HepG2 (cell line): Measurements from ENCODE around the gene EBP. TPM values are rescaled to one million over a fixed set of nuclear protein-coding genes. Genes with fewer than 3 reads are reported as not detected.

Source experiments
- ARNT2 ChIP-seq: sonication (generic); formaldehyde crosslinking; IDR thresholded peaks from 2 replicates; pipeline ENCODE4 v1.8.0; 2022; ENCODE audit warnings: mild to moderate bottlenecking, low read depth, missing genetic modification reagents, moderate library complexity
- FOXK2 ChIP-seq: fragments of 450-650 bp; IDR thresholded peaks from 2 replicates; pipeline ENCODE4 v1.6.1; 2016
- HCFC1 ChIP-seq: fragments of 150-350 bp; IDR thresholded peaks from 2 replicates; pipeline ENCODE4 v1.6.1; 2014; ENCODE audit warnings: low read depth, low read length
- IKZF4 ChIP-seq: sonication (generic); formaldehyde crosslinking; IDR thresholded peaks from 2 replicates; pipeline ENCODE4 v1.5.1; 2020; ENCODE audit warnings: borderline replicate concordance, mild to moderate bottlenecking, low read depth, missing genetic modification reagents; ENCODE audit errors: not compliant biosample characterization
- KDM5B ChIP-seq: sonication (generic); formaldehyde crosslinking; IDR thresholded peaks from 2 replicates; pipeline ENCODE4 v1.4.0; 2020; ENCODE audit warnings: missing genetic modification reagents, mild to moderate bottlenecking, borderline replicate concordance
- MED8 ChIP-seq: sonication (generic); formaldehyde crosslinking; IDR thresholded peaks from 2 replicates; pipeline ENCODE4 v1.8.1; 2023; ENCODE audit warnings: mild to moderate bottlenecking, missing genetic modification reagents; ENCODE audit not compliant: insufficient replicate concordance
- RXRB ChIP-seq: IDR thresholded peaks from 2 replicates; pipeline ENCODE4 v1.6.1; 2016; ENCODE audit warnings: borderline replicate concordance, missing genetic modification reagents, missing compliant biosample characterization
- SMAD1 ChIP-seq: sonication (generic); formaldehyde crosslinking; IDR thresholded peaks from 2 replicates; pipeline ENCODE4 v1.4.0; 2020; ENCODE audit warnings: missing genetic modification reagents, low read depth, mild to moderate bottlenecking, borderline replicate concordance
- SP1 ChIP-seq, 2 experiments: fragments of 450-650 bp in 1 of 2; sonication (generic) in 1 of 2; formaldehyde crosslinking in 1 of 2; IDR thresholded peaks; 2 replicates each; pipeline versions ENCODE4 v1.4.0 to v1.6.1; 2016 to 2020; ENCODE audit warnings: missing genetic modification reagents in 1 of 2
- ZHX2 ChIP-seq, 2 experiments: sonication (generic) in 1 of 2; formaldehyde crosslinking in 1 of 2; IDR thresholded peaks; 2 replicates each; pipeline versions ENCODE4 v1.6.1 to v1.9.0; 2014 to 2022; ENCODE audit warnings: antibody characterized with exemption in 1 of 2, borderline replicate concordance in 1 of 2, inconsistent platforms in 1 of 2, low read depth in 1 of 2, missing genetic modification reagents in 1 of 2
- ZNF556 ChIP-seq: sonication (generic); formaldehyde crosslinking; IDR thresholded peaks from 2 replicates; pipeline ENCODE4 v1.4.0; 2020; ENCODE audit warnings: mild to moderate bottlenecking, missing genetic modification reagents, borderline replicate concordance
- ZNF572 ChIP-seq: sonication (generic); formaldehyde crosslinking; IDR thresholded peaks from 2 replicates; pipeline ENCODE4 v1.5.1; 2020; ENCODE audit warnings: mild to moderate bottlenecking, missing genetic modification reagents
- ZNF605 ChIP-seq: sonication (generic); formaldehyde crosslinking; IDR thresholded peaks from 2 replicates; pipeline ENCODE4 v1.8.0; 2022; ENCODE audit warnings: mild to moderate bottlenecking, missing genetic modification reagents
- ZNF781 ChIP-seq: sonication (generic); formaldehyde crosslinking; IDR thresholded peaks from 2 replicates; pipeline ENCODE4 v1.5.1; 2020; ENCODE audit warnings: borderline replicate concordance, mild to moderate bottlenecking, missing genetic modification reagents; ENCODE audit errors: not compliant biosample characterization
- polyA plus RNA-seq, 8 experiments: library from polyadenylated mRNA; depleted of rRNA in 3 of 8; stranded (reverse) in 7 of 8; unstranded in 1 of 8; fragments of >200 nt; fragmentation: Illumina TruSeq in 4 of 8; extraction: Trizol in 4 of 8; gene quantifications; 2 replicates each; pipeline versions ENCODE4 v1.2.1 to v1.2.3, GENCODE V29; 2011 to 2016; ENCODE audit warnings: low read depth in 4 of 8, missing spikeins in 1 of 8, mixed read lengths in 1 of 8; ENCODE audit not compliant: insufficient read depth in 1 of 8
- total RNA-seq, 5 experiments: library from RNA; depleted of rRNA; stranded (reverse); fragments of >200 nt; fragmentation: Illumina TruSeq; extraction: Trizol; gene quantifications; 2 replicates each; pipeline ENCODE4 v1.2.3, GENCODE V29; 2016; ENCODE audit warnings: low read depth in 1 of 5
- TF ChIP-seq, protein P1 (sequence below): sonication (generic); formaldehyde crosslinking; IDR thresholded peaks from 2 replicates; pipeline ENCODE4 v1.8.1; 2023; ENCODE audit warnings: mild to moderate bottlenecking, missing genetic modification reagents
- TF ChIP-seq, protein P2 (sequence below): IDR thresholded peaks from 2 replicates; pipeline ENCODE4 v1.6.1; 2012; ENCODE audit warnings: inconsistent platforms

Gene EBP
- total and polyA plus RNA-seq, 2 of the 13 experiments (the other 11 are each of a cell fraction or from before 2014, with no cell fraction given) = 106 to 260 TPM

DNA sequence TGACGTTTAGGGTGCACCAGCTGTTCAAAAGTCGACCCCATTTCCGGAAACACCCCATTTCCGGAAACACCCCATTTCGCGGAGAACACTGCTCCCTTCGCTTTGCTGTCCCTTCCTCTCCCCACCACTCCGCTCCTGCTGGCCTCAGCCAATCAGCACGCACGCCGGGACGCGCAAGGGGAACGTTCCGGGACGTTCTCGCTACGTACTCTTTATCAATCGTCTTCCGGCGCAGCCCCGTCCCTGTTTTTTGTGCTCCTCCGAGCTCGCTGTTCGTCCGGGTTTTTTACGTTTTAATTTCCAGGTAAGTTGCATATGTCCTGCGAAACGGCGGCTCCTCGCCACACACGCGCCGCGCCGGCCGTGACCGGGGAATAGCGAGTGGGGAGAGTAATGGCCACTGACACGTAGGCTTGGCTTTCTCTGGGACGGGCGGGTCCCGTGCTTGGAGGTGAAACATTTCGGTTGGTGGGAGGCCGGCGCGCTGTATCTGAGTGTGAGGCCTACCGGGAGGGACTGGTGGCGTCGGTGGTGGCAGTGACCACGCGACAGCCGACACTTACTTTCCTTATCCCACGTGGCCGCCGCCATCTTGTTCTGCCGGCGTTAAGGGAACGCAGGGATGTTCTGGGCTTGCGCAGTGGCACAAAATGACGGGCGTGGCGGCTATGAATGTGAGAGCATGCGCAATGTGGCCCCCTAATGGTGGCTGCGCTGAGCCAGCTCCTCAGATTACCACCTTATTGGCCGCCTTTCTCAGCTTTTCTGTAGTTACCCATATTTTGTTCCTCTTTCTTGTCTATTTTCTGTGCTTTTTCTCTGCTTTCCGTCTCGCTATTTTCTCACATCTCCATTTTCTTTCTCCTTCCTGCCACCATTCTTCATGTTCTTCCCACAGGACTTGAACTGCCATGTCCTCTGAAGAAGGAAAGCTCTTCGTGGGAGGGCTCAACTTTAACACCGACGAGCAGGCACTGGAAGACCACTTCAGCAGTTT, 53.0 kb downstream of the EBP start, which contains the start of gene RBM3 (continued):
- peak; percentile 67 for TF ChIP-seq MED8 (CRISPR knock-in tag)
- TF ChIP-seq KDM5B (CRISPR knock-in tag) = peak; percentile 66; the same call in 1 of the 2 replicates
- TF ChIP-seq ZNF556 (CRISPR knock-in tag) = peak; percentile 43; the same call in 1 of the 2 replicates
- TF ChIP-seq FOXK2 = peak; percentile 83
- TF ChIP-seq, protein P1, sequence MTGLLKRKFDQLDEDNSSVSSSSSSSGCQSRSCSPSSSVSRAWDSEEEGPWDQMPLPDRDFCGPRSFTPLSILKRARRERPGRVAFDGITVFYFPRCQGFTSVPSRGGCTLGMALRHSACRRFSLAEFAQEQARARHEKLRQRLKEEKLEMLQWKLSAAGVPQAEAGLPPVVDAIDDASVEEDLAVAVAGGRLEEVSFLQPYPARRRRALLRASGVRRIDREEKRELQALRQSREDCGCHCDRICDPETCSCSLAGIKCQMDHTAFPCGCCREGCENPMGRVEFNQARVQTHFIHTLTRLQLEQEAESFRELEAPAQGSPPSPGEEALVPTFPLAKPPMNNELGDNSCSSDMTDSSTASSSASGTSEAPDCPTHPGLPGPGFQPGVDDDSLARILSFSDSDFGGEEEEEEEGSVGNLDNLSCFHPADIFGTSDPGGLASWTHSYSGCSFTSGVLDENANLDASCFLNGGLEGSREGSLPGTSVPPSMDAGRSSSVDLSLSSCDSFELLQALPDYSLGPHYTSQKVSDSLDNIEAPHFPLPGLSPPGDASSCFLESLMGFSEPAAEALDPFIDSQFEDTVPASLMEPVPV (CRISPR knock-in tag) = peak; percentile 52
- no peak; the same call in 1 of the 2 replicates for TF ChIP-seq HCFC1
- peak; percentile 71 for TF ChIP-seq ZNF605 (CRISPR knock-in tag)
- no peak for TF ChIP-seq SP1 (IDR thresholded peaks at IDR 0.05)
- peak; percentile 63 for TF ChIP-seq SP1 (CRISPR knock-in tag; IDR thresholded peaks at IDR 0.05)
- TF ChIP-seq RXRB (CRISPR knock-in tag) = no peak; the same call in 1 of the 2 replicates
- peak; percentile 49 for TF ChIP-seq ZHX2 (IDR thresholded peaks at IDR 0.05; ENCODE audit: low read depth)
- no peak for TF ChIP-seq ZHX2 (CRISPR knock-in tag; IDR thresholded peaks at IDR 0.05; ENCODE audit: borderline replicate concordance)
- TF ChIP-seq ZNF572 (CRISPR knock-in tag) = peak; percentile 18; the same call in 1 of the 2 replicates
- TF ChIP-seq SMAD1 (CRISPR knock-in tag) = peak; percentile 29; the same call in 1 of the 2 replicates
- TF ChIP-seq, protein P2, sequence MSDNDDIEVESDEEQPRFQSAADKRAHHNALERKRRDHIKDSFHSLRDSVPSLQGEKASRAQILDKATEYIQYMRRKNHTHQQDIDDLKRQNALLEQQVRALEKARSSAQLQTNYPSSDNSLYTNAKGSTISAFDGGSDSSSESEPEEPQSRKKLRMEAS = peak; percentile 94
- peak; percentile 32 for TF ChIP-seq IKZF4 (CRISPR knock-in tag)
- 0 out of 2 replicates have a peak, but pooled peaks have one; percentile 39 for TF ChIP-seq ARNT2 (CRISPR knock-in tag)
- no peak for TF ChIP-seq ZNF781 (CRISPR knock-in tag)
